Small intestine (tissue), 16 donors: ENCODE measurements around the gene RHOA. TPM values are rescaled to one million over a fixed set of nuclear protein-coding genes. Genes with fewer than 3 reads are reported as not detected.

ENCODE experiments used
- DNase-seq, 2 donors: peaks; one replicate each; pipeline versions ENCODE4 v3.0.0 to v3.0.0-alpha.2; 2013
- FAIRE-seq: peaks from 2 replicates; lab custom pipeline; 2012; peaks lifted over from hg19 to GRCh38; lab: Jason Lieb, UNC
- H3K27ac ChIP-seq, 3 donors: one replicate each; pipeline ENCODE4 v1.5.1; 2013; ENCODE audit warnings: low read length in 2 of 3, mild to moderate bottlenecking in 2 of 3, control low read depth in 1 of 3, inconsistent platforms in 1 of 3, low read depth in 1 of 3, moderate library complexity in 1 of 3
- H3K27me3 ChIP-seq, 3 donors: one replicate each; pipeline ENCODE4 v1.6.1; 2013; ENCODE audit warnings: low read length in 3 of 3, inconsistent platforms in 1 of 3; ENCODE audit not compliant: control insufficient read depth in 3 of 3, insufficient read depth in 3 of 3
- H3K36me3 ChIP-seq, 3 donors: one replicate each; pipeline ENCODE4 v1.6.1; 2013; ENCODE audit warnings: low read length in 3 of 3, inconsistent platforms in 1 of 3, low read depth in 1 of 3, mild to moderate bottlenecking in 1 of 3, moderate library complexity in 1 of 3; ENCODE audit not compliant: control insufficient read depth in 3 of 3, insufficient read depth in 2 of 3
- H3K4me1 ChIP-seq, 3 donors: one replicate each; pipeline ENCODE4 v1.6.1; 2013; ENCODE audit warnings: low read length in 2 of 3, inconsistent platforms in 1 of 3, low read depth in 1 of 3, mild to moderate bottlenecking in 1 of 3, moderate library complexity in 1 of 3; ENCODE audit not compliant: control insufficient read depth in 3 of 3, insufficient read depth in 2 of 3
- H3K4me3 ChIP-seq, 3 donors: one replicate each; pipeline ENCODE4 v1.5.1; 2013; ENCODE audit warnings: low read length in 3 of 3, control low read depth in 1 of 3, inconsistent platforms in 1 of 3, low read depth in 1 of 3, mild to moderate bottlenecking in 1 of 3, moderate library complexity in 1 of 3
- H3K9me3 ChIP-seq, 2 donors: one replicate each; pipeline ENCODE4 v1.6.1; 2013; ENCODE audit warnings: low read depth in 1 of 2, low read length in 1 of 2; ENCODE audit not compliant: control insufficient read depth in 2 of 2, insufficient read depth in 1 of 2
- WGBS, 3 donors: extraction: QIAGEN DNeasy Blood & Tissue Kit; methylation state at CpG; one replicate each; pipeline ENCODE4 v1.1.7; 2013; 5-methylcytosine and 5-hydroxymethylcytosine counted together
- long read RNA-seq, 10 donors: transcript quantifications; one replicate each; lab custom pipeline, GENCODE V29; 2026
- polyA plus RNA-seq, 4 donors: library from polyadenylated mRNA; stranded (reverse) in 3 of 4; unstranded in 1 of 4; fragments of 200-250 nt in 3 of 4; fragments of 120-200 nt in 1 of 4; gene quantifications; one replicate each; pipeline versions ENCODE4 v1.2.1 to v1.2.3, GENCODE V29; 2013
- donor health status: healthy with polysubstance abuse.
- donor health status: control.
- donor health status: control.
- donor health status: Bipolar disorder and iron deficiency.
- donor health status: healthy.

The RHOA gene
- 100 to 1,000 TPM; 309 to 371 (median 362) TPM for polyA plus RNA-seq
- long read RNA-seq, donor 1 = 0 reads
- long read RNA-seq, donor 2, transcript RHOA-202 (5 exons, 2,031 nt) = major isoform, 83 of 110 reads
- long read RNA-seq, donor 2, partial matches to known transcripts = 17 of 110 reads
- long read RNA-seq, donor 2, other reads (novel, unspliced or antisense) = 8 of 110 reads
- long read RNA-seq, donor 3, transcript RHOA-202 (5 exons, 2,031 nt) = major isoform, 82 of 153 reads
- long read RNA-seq, donor 3, partial matches to known transcripts = 61 of 153 reads
- long read RNA-seq, donor 3, other reads (novel, unspliced or antisense) = 10 of 153 reads
- long read RNA-seq, donor 4, partial matches to known transcripts = 0 of 2 reads
- long read RNA-seq, donor 4, other reads (novel, unspliced or antisense) = 0 of 2 reads
- long read RNA-seq, donor 5, transcript RHOA-202 (5 exons, 2,031 nt) = major isoform, 22 of 29 reads
- long read RNA-seq, donor 5, partial matches to known transcripts = 7 of 29 reads
- long read RNA-seq, donor 5, other reads (novel, unspliced or antisense) = 0 of 29 reads
- long read RNA-seq, donor 6, transcript RHOA-202 (5 exons, 2,031 nt) = major isoform, 155 of 204 reads
- long read RNA-seq, donor 6, partial matches to known transcripts = 27 of 204 reads
- long read RNA-seq, donor 6, other reads (novel, unspliced or antisense) = 20 of 204 reads
- long read RNA-seq, donor 7 = 0 reads
- long read RNA-seq, donor 8, transcript RHOA-202 (5 exons, 2,031 nt) = major isoform, 17 of 25 reads
- long read RNA-seq, donor 8, partial matches to known transcripts = 8 of 25 reads
- long read RNA-seq, donor 8, other reads (novel, unspliced or antisense) = 0 of 25 reads
- long read RNA-seq, donor 9, transcript RHOA-202 (5 exons, 2,031 nt) = major isoform, 31 of 40 reads
- long read RNA-seq, donor 9, partial matches to known transcripts = 9 of 40 reads
- long read RNA-seq, donor 9, other reads (novel, unspliced or antisense) = 0 of 40 reads
- long read RNA-seq, donor 10, transcript RHOA-202 (5 exons, 2,031 nt) = major isoform, 239 of 330 reads
- long read RNA-seq, donor 10, partial matches to known transcripts = 51 of 330 reads
- long read RNA-seq, donor 10, other reads (novel, unspliced or antisense) = 38 of 330 reads

DNA sequence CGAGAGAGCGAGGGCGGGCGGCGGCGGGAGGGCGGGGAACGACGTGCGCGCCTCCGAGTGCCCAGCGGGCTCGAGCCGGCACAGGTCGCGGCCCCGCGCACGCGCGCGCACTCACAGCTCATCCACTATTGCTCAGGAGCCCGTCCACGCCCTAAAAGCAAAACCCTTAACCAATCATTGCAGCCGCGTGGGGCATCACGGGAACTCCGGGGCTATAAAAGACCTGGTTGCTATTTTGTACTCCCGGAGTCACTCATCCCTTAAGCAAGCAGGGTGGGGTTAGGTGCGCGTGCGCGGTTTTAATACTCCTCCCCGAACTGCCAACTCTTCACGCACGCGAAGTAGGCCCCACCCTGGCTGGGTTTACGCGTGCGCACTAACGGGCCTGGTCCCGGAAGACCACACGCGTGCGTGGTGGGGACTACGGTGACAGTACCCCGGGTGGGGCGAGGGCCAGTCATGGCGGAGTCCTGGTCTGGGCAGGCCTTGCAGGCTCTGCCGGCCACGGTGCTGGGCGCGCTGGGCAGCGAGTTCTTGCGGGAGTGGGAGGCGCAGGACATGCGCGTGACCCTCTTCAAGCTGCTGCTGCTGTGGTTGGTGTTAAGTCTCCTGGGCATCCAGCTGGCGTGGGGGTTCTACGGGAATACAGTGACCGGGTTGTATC lies at the start of gene RHOA, which contains the start of gene TCTA:
RHOA (minus strand) TSS at position 9 of the 664 bp plus-strand sequence. CDS start 36,387 bp downstream, outside the sequence.
TCTA (plus strand) TSS at position 456 of the 664 bp plus-strand sequence; CDS start at position 460, 4 bp downstream.
- H3K4me1 ChIP-seq = peaks cover 10 to 22% (median 14%) of the 10 kb centered on the region in 3 donors
- no peak for FAIRE-seq

DNA sequence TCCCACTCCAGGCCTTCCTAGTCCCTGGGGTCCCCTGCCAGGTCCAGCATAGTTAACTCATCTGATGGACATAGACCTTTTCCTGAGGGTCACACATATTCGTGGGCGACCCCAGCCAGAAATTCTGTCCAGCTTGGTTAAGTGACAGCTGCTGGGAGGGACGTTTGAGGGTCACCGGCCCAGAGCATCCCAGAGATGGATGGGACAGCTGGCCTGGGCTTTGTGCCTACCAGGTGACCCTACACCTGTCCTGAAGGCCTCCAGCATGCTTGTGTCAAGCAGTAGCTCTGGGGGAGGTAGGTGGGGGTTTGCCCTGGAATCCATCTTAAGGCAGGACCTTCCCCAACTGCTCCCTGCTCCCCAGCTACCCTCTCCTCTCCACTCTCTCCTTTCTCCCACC lies 49.2 kb upstream of the RHOA start:
- Histone ChIP-seq H3K4me3 (no peak overlapping the region), H3K27ac (no peak overlapping the region), H3K4me1 (peaks cover 2 to 30% (median 3%) of the 10 kb centered on the region in 3 donors), H3K9me3 (no peaks in the 10 kb centered on the region), H3K27me3 (no peaks in the 10 kb centered on the region), H3K36me3 (no peaks in the 10 kb centered on the region)
- WGBS, 3 donors = 82 to 88% (median 83%) methylated on average over 4 of the region's 4 CpGs
- DNase-seq (no peak), FAIRE-seq (no peak)

More for the DNA sequence above, at the start of gene RHOA, which contains the start of gene TCTA:
- WGBS, 3 donors = 0% methylated on average over 49 to 62 of the region's 62 CpGs
- Histone ChIP-seq H3K36me3 (peaks cover 0 to 32% (median 2%) of the 10 kb centered on the region in 3 donors), H3K27ac (peak within 1 kb of the TSS; percentile 94 to 100 (median 96)), H3K27me3 (no peaks in the 10 kb centered on the region), H3K4me3 (peak within 1 kb of the TSS; percentile 73 to 87 (median 79)), H3K9me3 (no peaks in the 10 kb centered on the region)
- DNase-seq = peak; percentile 100

DNA sequence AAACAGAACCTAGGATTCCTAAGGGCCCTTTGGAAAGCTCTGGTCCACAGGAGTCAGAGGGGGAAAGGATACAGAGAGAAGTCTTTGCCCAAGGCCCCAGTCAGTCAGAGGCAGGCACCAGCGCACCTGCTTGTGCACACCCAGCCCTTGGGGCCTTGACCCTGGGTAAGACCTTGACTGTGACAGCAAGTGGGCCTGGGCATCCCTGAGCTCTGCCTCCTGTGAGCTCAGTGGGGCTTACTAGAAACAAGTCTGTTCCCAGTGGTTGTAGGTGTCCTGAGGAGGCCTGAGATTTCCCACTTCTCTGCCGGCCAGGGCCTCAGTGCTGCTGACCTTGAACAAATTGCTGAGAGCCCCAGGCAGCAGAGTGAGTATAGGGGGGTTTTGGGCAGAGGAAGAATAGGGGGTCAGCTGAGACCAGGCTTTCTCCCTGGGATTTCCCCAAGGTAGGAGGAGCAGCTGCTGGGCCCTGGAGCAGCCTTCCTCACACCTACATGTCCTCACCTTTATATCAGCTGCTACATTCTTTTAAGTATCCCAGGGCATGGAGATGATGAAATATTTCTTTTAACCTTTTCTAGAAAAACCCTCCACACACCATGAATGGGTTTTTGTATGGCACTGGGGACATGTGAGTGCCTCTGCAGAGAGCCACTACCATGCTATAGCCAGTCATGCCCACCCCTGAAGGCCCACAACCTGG lies 48.6 kb upstream of the RHOA start:
- 68 to 81% (median 77%) methylated on average over 2 of the region's 2 CpGs for WGBS, 3 donors
- peaks cover 0 to 24% (median 2%) of the 10 kb centered on the region in 3 donors for H3K4me1 ChIP-seq
- H3K27me3 ChIP-seq = no peaks in the 10 kb centered on the region
- no peak for FAIRE-seq
- no peak overlapping the region for H3K27ac ChIP-seq
- no peaks in the 10 kb centered on the region for H3K36me3 ChIP-seq
- H3K4me3 ChIP-seq = no peak overlapping the region
- DNase-seq = no peak
- no peaks in the 10 kb centered on the region for H3K9me3 ChIP-seq

DNA sequence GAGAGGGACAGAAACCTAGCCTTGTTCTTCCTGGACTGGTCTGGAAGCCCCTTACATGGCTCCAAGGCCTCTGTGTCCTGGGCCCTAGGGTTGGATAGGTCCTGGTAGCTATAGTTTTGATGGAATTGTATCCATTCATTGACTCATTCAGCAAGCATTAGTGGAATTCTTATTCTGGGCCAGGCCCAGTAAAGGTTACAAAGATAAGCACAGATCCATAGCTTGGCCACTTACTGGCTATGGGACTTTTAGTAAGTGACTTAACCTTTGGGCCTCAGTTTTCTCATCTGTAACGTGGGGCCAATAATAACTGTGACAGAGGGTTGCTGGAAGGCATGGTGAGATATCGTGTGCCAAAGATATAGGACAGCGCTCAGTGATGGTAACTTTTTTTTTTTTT lies 44.7 kb upstream of the RHOA start:
- Histone ChIP-seq H3K9me3 (no peaks in the 10 kb centered on the region), H3K27me3 (no peaks in the 10 kb centered on the region), H3K27ac (no peak overlapping the region), H3K4me1 (peaks cover 0 to 12% (median 0%) of the 10 kb centered on the region in 3 donors), H3K36me3 (no peaks in the 10 kb centered on the region), H3K4me3 (no peak overlapping the region)
- DNase-seq (no peak), FAIRE-seq (no peak)
- 88 to 95% (median 90%) methylated on average over 3 of the region's 3 CpGs for WGBS, 3 donors

DNA sequence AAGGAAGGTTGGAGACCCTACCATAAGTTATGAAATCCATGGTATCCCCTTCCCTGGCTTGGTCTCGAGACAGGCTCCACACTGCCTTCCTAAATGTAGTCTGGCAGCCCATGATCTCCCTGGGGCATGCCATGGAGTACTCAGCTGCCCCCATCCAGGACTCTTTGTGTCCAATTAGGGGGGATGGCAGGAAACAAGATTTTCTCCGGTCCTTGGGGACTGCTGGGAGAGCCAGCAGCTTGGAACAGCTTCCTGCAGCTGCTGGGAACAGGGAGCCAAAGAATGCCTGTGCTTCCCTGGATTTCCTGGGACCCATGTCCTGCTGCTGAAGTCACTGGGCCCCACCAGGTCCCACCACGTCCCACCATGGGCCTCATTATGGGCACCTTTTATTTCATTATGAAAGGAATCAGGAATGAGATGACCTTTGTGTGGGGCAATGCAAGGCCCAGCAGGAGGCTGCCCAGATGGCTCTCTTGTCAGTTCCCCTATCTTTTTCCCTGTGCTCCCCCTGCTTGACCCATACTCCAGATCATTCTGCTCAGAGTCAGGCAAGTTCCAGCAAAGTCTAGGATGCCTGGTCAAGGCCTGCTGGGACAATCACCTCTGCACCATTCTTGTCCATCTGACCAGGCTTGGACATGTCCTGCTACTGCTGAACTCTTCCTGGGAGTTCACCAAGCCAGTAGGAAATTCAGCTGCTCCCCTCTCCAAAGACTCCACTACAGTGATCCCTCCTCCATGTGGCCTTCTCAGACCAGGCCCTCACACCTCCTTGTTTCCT lies 43.3 kb upstream of the RHOA start:
- Histone ChIP-seq H3K4me3 (no peak overlapping the region), H3K27ac (no peak overlapping the region), H3K4me1 (peaks cover 0 to 5% (median 0%) of the 10 kb centered on the region in 3 donors), H3K36me3 (no peaks in the 10 kb centered on the region), H3K27me3 (no peaks in the 10 kb centered on the region), H3K9me3 (no peaks in the 10 kb centered on the region)
- DNase-seq = no peak
- 66 to 83% (median 75%) methylated on average over 3 of the region's 3 CpGs for WGBS, 3 donors
- FAIRE-seq = no peak

DNA sequence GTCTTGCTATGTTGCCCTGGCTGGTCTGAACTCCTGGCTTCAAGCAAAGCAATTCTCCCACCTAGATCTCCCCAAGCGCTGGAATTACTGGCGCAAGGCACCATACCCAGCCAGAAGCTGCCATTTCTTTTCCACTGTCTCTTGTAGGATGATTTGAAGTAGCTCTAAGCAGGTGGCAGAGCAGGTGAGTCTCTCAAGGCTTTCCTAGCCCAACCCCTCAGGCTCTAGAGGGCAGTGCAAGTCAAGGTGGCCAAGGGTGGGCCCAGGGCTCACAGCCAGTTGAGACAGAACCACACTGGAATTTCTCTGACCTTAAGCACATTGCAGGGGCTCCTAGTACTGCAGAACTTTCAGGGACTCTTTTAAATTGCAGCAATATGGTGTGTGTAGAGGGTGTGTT lies 42.7 kb upstream of the RHOA start:
- no peaks in the 10 kb centered on the region for H3K27me3 ChIP-seq
- H3K4me1 ChIP-seq = peaks cover 0 to 3% (median 0%) of the 10 kb centered on the region in 3 donors
- 48 to 78% (median 62%) methylated on average over 2 of the region's 2 CpGs for WGBS, 3 donors
- H3K4me3 ChIP-seq = no peak overlapping the region
- no peaks in the 10 kb centered on the region for H3K36me3 ChIP-seq
- H3K27ac ChIP-seq = no peak overlapping the region
- FAIRE-seq (no peak), DNase-seq (peak; percentile 36 to 43)
- H3K9me3 ChIP-seq = no peaks in the 10 kb centered on the region

DNA sequence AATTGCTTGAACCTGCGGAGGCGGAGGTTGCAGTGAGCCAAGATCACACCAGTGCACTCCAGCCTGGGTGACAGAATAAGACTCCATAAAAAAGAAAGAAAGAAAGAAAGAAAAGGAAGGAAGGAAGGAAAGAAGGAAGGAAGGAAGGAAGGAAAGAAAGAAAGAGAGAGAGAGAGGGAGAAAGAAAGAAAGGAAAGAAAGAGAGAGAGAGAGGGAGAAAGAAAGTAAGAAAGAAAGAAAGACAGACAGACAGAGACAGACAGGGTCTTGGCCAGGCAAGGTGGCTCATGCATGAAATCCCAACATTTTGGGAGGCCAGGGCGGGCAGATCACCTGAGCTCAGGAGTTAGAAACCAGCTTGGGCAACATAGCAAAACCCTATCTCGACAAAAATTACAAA lies 41.8 kb upstream of the RHOA start:
- H3K4me1 ChIP-seq = no peaks in the 10 kb centered on the region
- 93 to 95% (median 95%) methylated on average over 4 of the region's 4 CpGs for WGBS, 3 donors
- no peak overlapping the region for H3K27ac ChIP-seq
- DNase-seq (no peak), FAIRE-seq (no peak)
- H3K36me3 ChIP-seq = no peaks in the 10 kb centered on the region
- H3K4me3 ChIP-seq = no peak overlapping the region
- H3K27me3 ChIP-seq = no peaks in the 10 kb centered on the region
- no peaks in the 10 kb centered on the region for H3K9me3 ChIP-seq
